ENCODE measurements around the gene ATF6.

ATF6 gene

GRCh38 chr1:161834967-161835550, 68.9 kb downstream of the ATF6 start:
- DNase-seq: no peak

DNA sequence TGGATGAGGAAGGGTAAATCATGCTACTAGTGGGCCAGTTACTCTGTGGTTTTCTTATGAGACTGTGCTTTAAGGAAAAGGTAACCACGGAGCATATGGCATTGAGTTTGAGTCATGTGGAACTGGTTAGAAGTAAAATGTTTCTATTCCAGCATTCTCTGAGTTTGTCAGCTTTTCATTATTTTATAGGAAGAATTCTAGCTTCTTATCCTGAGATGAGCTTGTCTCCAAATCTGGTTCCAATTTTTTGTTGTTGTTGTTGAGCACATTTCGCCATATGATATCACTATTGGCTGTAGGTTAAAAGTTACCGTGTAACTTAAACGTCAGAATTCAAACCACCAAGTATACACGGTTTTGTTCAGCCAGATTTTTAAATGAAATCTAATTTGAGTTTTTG, 69.9 kb downstream of the ATF6 start:
- DNase-seq: no peak

GRCh38 chr1:161838362-161838761, 72.2 kb downstream of the ATF6 start:
- no peak for DNase-seq

- no peak for DNase-seq
Observed at GRCh38 chr1:161838885-161839284, 72.8 kb downstream of the ATF6 start.

DNA sequence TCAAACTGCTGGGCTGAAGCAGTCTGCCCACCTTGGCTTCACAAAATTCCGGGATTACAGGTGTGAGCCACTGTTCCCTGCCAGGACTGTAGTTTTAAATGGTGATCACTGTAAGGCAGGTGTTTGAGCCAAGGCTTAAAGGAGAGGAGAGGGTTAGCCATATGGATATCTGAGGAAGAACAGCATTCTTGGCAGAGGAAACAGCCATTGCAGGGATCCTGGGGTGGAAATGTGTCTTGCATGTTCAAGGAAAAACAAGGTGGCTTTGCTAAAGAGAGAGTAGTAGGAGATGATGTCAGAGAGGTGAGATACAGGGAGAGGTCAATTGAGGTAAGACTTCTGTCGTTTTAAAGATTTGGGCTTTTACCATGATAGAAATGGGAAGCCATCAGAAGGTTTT, 73.5 kb downstream of the ATF6 start:
- DNase-seq: no peak

DNA sequence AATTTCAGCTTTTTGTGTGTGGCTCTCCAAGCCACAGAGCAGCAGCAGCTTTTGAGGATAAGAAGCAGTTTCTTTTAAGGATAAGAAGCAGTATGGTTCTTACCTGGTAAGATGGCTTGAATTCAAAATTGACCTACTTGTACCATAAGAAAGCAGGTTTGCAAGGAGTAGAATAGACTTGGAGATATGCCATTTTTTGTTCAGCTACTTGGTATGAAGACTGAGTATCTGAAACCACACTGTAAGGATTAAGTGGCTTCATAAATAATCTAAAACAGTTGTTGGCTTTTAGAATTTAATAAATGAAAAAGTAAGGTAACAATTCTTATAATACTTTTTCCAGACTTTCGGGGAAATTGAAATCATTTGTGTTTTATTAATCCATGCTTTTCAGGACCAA, 74.2 kb downstream of the ATF6 start:
- DNase-seq: no peak

GRCh38 chr1:161843156-161843555, 77.0 kb downstream of the ATF6 start:
- no peak for DNase-seq

GRCh38 chr1:161844696-161845095, 78.6 kb downstream of the ATF6 start:
- no peak for DNase-seq

GRCh38 chr1:161848676-161849075, 82.6 kb downstream of the ATF6 start:
- DNase-seq: no peak

DNA sequence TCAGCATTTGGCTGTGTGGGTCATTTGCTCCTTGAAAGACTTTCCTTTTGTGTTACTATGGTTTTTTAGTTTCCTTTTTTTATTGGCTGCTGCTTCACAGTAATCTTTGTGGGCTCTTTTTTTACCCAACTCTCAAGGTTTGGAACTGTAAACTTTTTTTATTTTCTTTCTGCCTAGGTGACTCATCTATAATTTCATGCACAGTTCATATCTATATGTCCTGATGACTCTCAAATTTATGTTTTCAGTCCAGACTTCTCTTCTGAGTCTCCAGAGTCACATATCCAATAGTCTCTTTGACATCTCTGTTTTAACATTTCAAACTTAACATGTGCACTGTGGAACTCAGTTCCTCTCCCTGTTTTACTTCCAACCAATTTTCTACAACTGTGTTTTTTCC, 83.4 kb downstream of the ATF6 start:
- DNase-seq: no peak

- DNase-seq: no peak
Observed at GRCh38 chr1:161855260-161855659, 89.1 kb downstream of the ATF6 start.

DNA sequence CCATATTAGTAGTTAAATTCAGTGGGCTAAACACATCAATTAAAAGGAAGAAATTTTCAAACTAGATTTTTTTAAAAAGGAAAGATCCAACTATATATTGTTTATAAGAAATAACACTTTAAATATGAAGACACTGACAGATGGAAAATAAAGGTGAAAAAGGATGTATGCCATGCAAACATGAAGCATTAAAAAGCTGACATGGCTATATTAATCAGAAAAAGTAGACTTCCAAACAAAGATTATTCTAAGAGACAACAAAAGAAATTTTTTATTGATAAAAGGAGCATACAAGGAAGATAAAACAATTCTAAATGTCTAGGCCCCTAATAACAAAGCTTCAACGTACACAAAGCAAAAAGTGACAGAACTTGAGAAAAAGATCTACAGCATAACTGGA, 92.2 kb downstream of the ATF6 start:
- DNase-seq: no peak

GRCh38 chr1:161863549-161863948, 97.4 kb downstream of the ATF6 start:
- no peak for DNase-seq

GRCh38 chr1:161864577-161864976, 98.5 kb downstream of the ATF6 start:
- peak in 1 of 2 experiments; percentile 7 for DNase-seq

GRCh38 chr1:161866241-161866640, 100.1 kb downstream of the ATF6 start:
- DNase-seq: no peak

GRCh38 chr1:161868832-161869231, 102.7 kb downstream of the ATF6 start:
- DNase-seq: no peak

DNA sequence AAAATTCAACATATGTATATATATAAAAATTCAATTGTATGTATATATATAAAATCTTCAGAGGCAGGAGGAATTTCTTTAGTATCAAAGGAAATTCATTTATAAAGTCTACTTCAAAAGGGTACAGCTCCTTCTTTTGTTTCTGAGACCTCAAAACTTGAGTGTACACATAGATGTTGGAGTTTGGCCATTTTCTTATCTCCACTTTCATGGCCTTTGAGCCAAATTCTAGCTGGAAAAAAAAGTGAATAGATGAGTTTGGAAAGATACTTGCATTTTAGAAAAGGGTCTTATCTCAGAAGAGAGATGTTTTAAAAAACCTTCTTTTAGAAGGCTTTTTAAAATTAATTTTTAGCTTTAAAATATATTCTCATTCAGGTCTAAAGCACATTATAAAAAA, 103.2 kb downstream of the ATF6 start:
- no peak for DNase-seq

GRCh38 chr1:161872506-161872905, 106.4 kb downstream of the ATF6 start:
- DNase-seq: no peak

DNA sequence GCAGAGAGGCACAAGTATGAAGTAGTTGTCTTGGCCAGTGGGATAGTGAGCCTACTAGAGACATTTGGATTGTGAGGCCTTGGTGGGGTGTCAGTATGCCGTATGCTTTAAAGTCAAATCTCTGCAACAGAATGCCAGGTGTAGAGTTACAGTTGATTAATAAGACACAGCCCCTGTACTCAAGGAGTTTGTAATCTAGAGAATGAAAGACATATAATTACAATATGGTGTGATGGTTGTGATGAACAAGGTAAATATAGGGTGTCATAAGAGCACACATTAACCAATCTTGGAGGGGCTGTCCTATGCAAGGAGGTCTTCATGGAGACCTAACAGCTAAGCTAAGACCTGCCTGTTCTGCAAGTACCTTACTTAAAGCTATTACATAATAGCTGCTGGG, 113.1 kb downstream of the ATF6 start:
- peak in 1 of 2 experiments; percentile 35 for DNase-seq

DNA sequence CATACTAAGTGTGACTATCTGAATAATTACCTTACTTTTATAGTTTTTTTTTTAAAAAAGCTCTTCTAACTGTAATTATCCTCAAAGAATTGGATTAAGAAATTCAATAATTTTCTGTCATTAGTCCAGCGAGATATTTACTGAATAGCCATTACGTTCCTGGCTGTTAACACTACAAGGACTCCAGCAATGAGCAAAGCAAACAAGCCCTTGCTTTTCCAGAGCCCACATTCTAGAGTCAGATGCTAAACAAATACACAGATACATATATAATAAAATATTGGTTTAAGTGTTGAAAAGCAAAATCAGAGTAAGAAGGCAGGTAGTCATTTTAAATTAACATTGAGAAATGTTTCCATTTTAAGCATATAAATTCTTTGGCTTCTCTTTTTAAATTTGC, 118.4 kb downstream of the ATF6 start:
- no peak for DNase-seq

DNA sequence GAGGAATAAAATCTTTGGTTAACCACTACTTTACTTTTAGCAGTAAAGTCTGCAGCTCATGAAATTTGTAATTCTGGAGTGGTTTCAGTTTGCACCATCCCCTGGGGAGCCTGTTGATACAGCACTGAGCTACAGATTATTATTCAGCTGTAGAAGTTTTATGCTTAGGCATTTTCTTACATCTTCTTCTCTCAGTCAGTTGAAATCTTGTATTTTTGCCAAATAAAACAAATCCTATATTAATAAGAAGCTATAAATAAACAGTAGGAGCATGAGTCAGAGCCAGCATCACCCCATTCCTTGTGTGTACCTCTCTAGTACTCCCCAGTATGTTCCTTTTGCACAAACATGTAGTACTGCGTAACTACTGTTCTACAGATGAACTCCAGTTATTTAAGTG, 118.9 kb downstream of the ATF6 start:
- no peak for DNase-seq

DNA sequence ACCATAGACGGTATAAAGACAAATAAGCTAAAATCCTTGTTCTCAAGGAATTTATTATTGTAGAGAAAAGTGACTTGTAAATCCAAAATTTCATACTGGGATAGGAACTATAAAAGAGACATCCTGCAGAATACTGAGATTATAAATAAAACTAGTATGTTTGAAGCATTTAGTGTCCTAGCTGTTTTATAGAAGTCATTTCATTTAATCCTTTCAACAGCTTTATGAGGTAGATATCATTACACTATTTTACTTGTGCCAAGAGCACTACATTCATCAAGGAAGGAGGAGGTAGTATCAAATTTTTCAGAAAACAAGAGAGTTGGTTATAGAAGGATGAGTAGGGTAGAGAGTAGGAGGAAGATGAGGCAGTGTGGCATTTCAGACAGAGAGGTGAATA, 119.6 kb downstream of the ATF6 start:
- DNase-seq: no peak

- DNase-seq: no peak
Observed at GRCh38 chr1:161886589-161886988, 120.5 kb downstream of the ATF6 start.

- DNase-seq: no peak
Observed at GRCh38 chr1:161887730-161888287, 121.7 kb downstream of the ATF6 start.

DNA sequence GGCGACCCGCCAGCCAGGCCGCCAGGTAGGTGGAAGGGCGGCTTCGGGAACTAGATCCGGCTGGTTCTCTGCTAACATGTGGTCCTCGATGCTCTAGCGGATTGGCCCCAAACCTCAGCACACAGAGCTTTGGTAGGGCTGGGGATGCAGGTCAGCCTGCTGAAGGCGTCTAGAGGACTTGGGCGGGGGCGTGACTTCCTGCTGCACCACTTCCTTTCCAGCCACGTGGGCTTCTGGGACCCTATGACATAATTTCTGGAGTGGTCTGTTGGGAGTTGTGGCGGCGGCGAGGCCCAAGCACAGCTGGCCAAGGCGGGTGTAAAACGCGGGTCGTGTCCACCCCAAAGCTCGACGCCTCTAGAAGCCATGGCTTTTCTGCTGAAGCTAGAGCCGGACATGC, 124.5 kb downstream of the ATF6 start:
- DNase-seq: no peak
